Measurements from ENCODE around the gene LCLAT1.
A peak's percentile ranks its signal among the peaks of the same experiment; 100 is the strongest.
"Not testable (repeated sequence)": the region's sequence is repeated elsewhere in the genome, so short reads cannot be mapped to it uniquely, and the experiment has no call there.

Gene LCLAT1

DNA sequence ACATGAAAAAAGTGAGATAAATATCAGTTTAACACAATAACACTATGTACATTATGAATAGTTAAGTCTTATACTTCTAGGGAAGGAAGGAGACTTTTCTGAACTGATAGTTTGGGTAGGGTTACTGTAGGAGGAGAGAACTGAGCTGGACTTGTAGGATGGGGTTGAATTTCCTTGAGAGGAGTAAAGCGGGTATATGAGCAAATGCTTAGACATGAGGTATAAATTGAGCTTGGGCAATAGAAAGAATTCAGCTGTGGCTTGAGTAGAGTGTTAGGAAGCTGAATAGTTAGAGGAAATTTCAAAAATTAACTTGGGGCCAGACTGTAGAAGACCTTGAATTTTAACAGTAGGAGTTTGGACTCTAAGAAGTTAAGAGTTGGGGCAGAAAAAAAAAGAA is 45.1 kb downstream of the LCLAT1 start:
- DNase-seq = no peak

DNA sequence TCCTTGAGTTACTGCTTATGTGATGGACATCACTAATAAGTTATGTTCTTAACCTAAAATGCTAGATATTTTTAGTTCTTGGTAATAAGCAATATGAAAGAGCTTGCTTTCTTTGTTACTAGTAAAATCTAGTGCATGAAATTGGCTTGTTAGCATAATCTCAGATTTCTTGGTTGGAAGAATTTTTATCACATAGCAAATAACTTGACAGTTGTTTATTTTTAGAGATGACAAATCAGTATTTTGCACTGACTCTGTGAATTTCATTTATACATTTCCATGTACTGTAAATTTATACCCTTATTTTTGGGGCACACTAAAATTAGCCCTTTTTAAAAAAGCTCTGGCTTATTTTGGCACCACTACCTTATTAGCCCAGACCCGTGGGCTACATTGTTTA is 45.6 kb downstream of the LCLAT1 start:
- no peak for DNase-seq

GRCh38 chr2:30493440-30493839 is 46.4 kb downstream of the LCLAT1 start:
- no peak for DNase-seq

- DNase-seq = not testable (repeated sequence)
Observed at GRCh38 chr2:30495896-30496295, 48.9 kb downstream of the LCLAT1 start.

GRCh38 chr2:30499681-30500080 is 52.6 kb downstream of the LCLAT1 start:
- DNase-seq = no peak

- no peak for DNase-seq
Observed at GRCh38 chr2:30500699-30501098, 53.7 kb downstream of the LCLAT1 start.

DNA sequence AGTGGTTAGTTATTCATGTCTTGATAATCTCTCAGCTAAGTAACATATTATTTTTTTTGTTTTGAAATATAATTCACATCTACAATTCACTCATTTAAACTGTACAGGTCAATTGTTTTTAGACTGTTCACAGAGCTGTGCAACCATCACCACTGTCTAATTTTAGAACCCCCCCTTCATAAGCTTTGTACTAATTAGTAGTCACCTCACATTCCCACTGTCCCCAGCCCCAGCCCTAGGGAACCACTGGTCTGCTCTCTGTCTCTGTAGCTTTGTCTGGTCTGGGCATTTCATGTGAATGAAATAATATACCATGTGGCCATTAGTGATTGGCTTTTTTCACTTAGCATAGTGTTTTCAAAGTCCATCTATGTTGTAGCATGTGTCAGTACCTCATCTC is 55.3 kb downstream of the LCLAT1 start:
- DNase-seq = no peak

DNA sequence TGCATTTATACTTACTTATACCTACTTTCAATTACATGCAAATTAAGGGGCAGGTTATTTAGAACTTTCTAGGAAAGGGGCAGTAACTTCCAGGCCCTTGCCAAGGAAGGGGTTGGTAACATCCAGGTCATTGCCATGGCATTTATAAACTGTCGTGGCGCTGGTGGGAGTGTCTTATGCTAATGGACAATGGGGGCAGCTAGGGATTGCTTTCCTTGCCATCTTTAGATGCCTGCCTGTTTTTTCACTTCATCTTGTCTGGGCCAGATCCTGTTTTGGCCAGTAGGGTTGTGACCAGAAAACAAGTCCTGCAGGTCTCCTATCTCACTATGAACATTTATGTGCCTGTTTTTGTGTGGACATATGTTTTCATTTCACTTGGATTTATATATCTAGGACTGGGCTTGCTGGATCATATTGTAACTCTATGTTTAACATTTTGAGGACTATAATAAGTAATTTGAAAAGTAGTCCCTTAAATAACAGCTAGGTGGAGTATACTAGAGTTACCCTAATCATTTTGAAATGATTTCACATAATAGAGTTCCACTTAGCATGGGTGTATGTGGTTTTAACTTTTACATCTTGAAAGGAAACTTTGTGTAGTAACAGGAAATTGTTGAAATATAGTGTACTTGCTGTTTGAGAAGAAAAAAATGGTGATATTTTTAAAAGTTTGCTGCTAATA is 56.1 kb downstream of the LCLAT1 start:
- DNase-seq = peak in 1 of 5 experiments; percentile 35

GRCh38 chr2:30503695-30504052 is 56.6 kb downstream of the LCLAT1 start:
- DNase-seq = no peak

GRCh38 chr2:30504731-30505130 is 57.7 kb downstream of the LCLAT1 start:
- no peak for DNase-seq

GRCh38 chr2:30505500-30506180 is 58.6 kb downstream of the LCLAT1 start:
- DNase-seq = no peak

DNA sequence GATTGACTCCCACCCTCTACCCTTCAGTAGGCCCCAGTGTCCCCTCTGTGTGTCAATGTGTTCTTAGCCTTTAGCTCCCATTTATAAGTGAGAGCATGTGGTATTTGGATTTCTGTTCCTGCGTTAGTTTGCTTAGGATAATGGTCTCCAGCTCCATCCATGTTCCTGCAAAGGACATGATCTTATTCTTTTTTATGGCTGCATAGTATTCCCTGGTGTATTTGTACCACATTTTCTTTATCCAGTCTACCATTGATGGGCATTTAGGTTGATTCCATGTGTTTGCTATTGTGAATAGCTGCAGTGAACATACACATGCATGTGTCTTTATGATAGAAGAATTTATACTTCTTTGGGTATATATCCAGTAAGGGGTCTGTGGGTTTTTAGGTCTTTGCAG is 60.4 kb downstream of the LCLAT1 start:
- DNase-seq = not testable (repeated sequence)

GRCh38 chr2:30509716-30510115 is 62.7 kb downstream of the LCLAT1 start:
- DNase-seq = no peak

DNA sequence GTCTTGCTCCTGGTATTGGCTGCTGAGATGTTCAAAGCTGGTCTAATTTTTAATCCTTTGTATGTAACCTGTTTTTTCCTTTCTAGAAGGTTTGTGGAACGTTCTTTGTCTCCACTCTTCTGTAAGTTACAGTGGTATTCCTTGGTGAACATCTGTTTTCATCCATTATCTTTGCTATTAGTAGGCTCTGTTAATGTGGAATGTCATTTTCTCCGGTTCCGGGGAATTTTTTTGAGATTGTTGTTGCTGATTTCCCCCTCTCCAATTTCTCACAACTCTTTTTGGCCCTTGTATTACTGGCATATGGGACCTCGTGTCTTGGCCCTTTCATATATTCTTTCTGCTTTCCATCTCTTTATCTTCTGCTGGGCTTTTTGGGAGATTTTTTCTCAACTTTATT is 63.4 kb downstream of the LCLAT1 start:
- DNase-seq = no peak

DNA sequence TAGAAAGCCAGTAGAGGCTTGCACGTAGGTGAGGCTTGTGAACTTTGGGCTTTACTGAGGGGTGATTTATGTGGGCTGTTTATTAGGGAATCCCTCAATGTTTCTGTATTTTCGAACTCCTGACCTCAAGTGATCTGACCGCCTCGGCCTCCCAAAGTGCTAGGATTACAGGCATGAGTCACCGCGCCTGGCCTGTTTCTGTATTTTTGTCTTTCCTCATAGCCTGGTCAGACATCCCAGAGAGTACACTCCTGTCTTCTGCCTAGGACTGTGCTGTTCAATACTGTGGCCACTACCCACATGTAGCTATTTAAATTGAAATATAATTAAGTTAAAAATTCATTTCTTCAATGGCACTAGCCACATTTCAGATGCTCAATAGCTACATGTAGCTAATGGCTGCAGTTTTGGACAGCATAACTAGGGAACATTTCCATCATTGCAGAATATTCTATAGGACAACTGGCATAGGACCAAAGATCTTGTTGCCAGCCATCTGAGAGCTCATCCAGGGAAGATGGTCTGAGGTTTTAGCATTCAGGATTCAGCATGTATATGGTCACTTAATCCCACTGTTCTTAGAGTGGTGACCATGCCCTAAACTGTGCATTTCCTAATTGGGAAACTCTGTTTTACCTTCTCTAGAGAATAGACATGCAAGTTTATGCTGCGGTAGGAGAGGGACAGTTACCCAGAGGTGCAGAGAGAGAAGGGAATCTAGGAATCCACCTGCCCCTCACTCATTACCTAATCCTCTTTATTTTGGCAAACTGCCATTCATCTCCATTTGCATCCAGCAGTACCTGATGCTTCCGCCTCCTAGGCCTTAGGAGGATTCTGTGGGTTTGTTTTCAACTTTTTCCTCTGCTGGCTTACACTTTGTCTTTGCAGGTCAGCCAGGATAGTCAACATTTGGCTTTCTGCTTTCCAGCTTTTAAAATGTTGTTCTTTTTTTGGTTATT is 64.4 kb downstream of the LCLAT1 start:
- DNase-seq = no peak

DNA sequence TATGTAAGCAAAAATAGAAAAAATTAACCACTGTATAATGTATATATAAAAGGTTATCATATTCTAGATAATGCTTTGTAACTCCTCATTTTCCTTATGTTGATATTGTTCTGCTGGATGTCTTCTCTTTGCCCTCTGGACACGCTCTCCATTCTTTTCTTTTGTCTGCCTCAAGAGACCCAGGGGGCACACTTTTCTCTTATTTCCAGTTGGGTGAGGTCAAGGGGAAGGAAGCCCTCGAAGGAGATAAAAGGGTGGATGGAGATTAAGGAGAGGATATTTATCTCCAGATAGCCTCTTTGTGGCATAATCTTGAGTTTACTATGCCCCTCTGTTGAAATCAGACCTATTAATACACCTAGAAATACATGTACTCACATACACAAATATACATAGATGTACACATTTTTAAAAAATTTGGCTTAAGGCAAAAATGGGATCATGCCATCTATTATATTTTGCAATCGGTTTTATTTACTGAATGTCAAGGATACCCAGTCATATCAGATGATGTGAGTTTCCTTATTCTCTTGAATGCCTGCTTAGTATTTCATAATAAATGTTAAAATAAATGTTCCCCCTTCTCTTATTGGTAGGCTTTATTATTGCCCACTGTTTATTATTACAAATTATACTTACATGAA is 65.3 kb downstream of the LCLAT1 start:
- DNase-seq = no peak

DNA sequence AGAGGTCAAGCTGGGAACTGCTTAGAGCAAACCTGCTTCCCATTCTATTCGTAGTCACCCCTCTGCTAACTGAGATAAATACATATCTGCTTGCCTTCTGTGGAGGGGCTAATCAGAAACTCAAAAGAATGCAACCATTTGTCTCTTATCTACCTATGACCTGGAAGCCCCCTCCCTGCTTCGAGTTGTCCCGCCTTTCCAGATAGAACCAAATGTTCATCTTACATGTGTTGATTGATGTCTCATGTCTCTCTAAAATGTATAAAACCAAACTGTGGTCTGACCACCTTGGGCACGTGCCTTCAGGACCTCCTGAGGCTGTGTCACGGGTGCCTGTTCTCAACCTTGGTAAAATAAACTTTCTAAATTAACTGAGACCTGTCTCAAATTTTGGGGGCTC is 66.6 kb downstream of the LCLAT1 start:
- DNase-seq = not testable (repeated sequence)

DNA sequence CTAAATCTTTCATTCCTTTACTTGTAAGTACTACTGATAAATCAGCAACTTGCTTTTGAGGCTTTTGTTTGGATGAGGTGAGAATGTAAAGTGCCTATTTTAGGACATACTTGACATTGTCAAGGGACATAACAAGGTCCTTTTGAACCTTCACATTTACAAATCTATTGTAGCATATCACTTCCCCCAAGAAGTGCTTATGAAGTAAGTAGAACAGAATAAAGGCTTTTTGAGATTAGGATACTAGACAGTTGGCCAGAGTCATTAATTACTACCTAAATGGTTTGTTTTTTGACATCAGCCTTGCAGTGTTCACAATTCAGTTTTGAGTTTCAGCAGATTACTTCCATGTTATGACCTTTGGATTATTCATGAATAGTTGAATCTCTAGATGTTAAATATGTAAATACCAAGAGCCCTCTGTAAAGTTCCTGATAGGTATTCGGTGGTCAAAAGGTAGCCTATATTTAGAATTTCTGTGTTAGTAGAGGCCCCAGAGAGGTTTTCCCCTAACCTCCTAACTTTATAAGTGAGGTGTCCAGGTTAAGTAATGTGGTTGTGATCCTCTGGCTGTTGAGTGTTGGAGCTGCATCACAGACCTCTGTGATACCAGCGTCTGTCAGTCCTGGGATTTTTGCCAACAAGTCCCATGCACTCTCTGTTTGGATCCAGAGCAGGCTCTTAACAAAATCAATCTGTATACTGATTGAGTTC is 67.2 kb downstream of the LCLAT1 start:
- no peak for DNase-seq

DNA sequence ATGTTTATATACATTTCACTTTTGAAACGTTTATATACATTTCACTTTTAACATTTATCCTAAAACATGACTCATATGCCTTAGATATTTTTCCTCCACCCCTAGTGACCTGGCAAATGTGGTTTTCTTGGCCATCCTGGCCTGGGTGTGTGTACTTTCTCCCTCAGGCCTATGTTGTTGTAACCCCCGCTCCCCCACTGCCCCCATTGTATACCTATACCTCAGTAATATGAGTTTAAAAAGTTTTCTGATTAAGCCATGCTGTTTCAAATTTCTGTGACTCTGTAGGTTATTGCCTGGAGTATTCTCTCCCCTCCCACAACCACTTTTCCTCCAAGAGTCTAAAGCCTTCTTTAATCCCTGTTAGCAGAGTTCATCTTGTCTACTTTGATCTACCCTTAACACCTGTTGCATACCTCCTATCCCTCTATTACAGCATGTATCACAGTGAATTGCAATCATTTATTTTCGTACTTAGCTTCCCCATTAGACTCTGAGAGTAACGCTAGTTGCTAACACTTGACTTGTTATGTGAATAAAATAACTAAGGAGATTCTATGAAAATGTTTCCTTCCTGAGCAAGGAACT is 67.9 kb downstream of the LCLAT1 start:
- no peak for DNase-seq

GRCh38 chr2:30516166-30516565 is 69.1 kb downstream of the LCLAT1 start:
- no peak for DNase-seq

GRCh38 chr2:30519796-30520195 is 72.8 kb downstream of the LCLAT1 start:
- no peak for DNase-seq

GRCh38 chr2:30522421-30522820 is 75.4 kb downstream of the LCLAT1 start:
- no peak for DNase-seq
